Neural progenitor cell (in vitro differentiated cells): Measurements from ENCODE around the gene KRT73.

Experiments
- EZH2 ChIP-seq: fragments of 200-600 bp; sonication (generic); IDR thresholded peaks from 2 replicates; pipeline ENCODE4 v1.6.1; 2017; ENCODE audit warnings: antibody characterized with exemption, mild to moderate bottlenecking, moderate library complexity
- EZH2phosphoT487 ChIP-seq: fragments of 200-600 bp; sonication (generic); IDR thresholded peaks from 2 replicates; pipeline ENCODE4 v1.6.1; 2017; ENCODE audit warnings: antibody characterized with exemption
- TF ChIP-seq, protein P1 (sequence below): fragments of 200-600 bp; sonication (generic); IDR thresholded peaks from 2 replicates; pipeline ENCODE4 v1.5.1; 2017; ENCODE audit warnings: antibody characterized with exemption, mild to moderate bottlenecking

DNA sequence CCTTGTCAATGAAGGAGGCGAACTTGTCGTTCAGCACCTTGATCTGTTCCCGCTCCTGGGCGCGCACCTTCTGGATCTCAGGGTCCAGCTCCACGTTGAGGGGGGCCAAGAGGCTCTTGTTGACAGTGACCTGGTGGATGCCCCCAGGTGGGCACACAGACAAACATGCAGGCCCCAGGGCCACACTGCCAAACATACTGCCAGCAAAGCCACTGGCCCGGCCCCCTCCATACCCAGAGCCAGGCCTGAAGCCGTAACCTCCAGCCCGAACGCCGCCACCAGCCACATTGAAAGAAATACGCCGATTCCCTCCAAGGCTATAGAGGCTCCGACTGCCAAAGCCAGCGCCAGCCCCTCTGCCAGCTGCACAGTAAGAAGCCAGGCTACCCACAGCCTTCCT, 45.1 kb downstream of the KRT73 start:
- TF ChIP-seq, protein P1, sequence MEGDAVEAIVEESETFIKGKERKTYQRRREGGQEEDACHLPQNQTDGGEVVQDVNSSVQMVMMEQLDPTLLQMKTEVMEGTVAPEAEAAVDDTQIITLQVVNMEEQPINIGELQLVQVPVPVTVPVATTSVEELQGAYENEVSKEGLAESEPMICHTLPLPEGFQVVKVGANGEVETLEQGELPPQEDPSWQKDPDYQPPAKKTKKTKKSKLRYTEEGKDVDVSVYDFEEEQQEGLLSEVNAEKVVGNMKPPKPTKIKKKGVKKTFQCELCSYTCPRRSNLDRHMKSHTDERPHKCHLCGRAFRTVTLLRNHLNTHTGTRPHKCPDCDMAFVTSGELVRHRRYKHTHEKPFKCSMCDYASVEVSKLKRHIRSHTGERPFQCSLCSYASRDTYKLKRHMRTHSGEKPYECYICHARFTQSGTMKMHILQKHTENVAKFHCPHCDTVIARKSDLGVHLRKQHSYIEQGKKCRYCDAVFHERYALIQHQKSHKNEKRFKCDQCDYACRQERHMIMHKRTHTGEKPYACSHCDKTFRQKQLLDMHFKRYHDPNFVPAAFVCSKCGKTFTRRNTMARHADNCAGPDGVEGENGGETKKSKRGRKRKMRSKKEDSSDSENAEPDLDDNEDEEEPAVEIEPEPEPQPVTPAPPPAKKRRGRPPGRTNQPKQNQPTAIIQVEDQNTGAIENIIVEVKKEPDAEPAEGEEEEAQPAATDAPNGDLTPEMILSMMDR = no peak
- TF ChIP-seq EZH2 (no peak), EZH2phosphoT487 (no peak)
